HepG2 (cell line): Measurements from ENCODE around the gene LIMD2. TPM values are rescaled to one million over a fixed set of nuclear protein-coding genes. Genes with fewer than 3 reads are reported as not detected.

ENCODE experiments used
- ATAC-seq: fragments of 200-7000 bp; cut with Tn5 transposase; 3 replicates; pipeline ENCODE4 v1.9.1; 2020; ENCODE audit warnings: mild to moderate bottlenecking, moderate library complexity
- BruUV-seq: library from RNA; stranded (reverse); fragments of 400-500 nt; replicated peaks from 2 replicates; lab custom pipeline; 2021; lab: Mats Ljungman, UMichigan
- CTCF ChIA-PET: fragments of 300-600 bp; formaldehyde crosslinking; extraction: SDS; loops from one replicate; lab custom pipeline; 2021; ENCODE audit warnings: low total read pairs, inconsistent platforms, low intra/inter-chr PET ratio; lab: Yijun Ruan, JAX
- POLR2A ChIA-PET: fragments of 350-600 bp; sonication (Branson Sonifier 250); formaldehyde crosslinking; loops from one replicate; lab custom pipeline; 2020; ENCODE audit warnings: antibody characterized with exemption, inconsistent platforms; lab: Yijun Ruan, JAX
- DNase-seq: peaks from one replicate; pipeline ENCODE4 v3.0.0-alpha.2; 2015; ENCODE audit warnings: low spot score
- FAIRE-seq: peaks from 3 replicates; lab custom pipeline; 2011; peaks lifted over from hg19 to GRCh38; lab: Jason Lieb, UNC
- H2AFZ ChIP-seq: one replicate; pipeline ENCODE4 v1.6.1; 2011; ENCODE audit warnings: low read length, inconsistent platforms
- H3K27ac ChIP-seq: fragments of 300-600 bp; 3 replicates; pipeline ENCODE4 v1.8.0; 2011; ENCODE audit warnings: mixed run types, mild to moderate bottlenecking, mixed read lengths, low read length, inconsistent platforms; ENCODE audit not compliant: insufficient read depth; ENCODE audit errors: extremely low read length
- H3K27me3 ChIP-seq, 2 experiments: fragments of 200-600 bp in 1 of 2; 2 replicates in 1 of 2; 3 replicates in 1 of 2; pipeline versions ENCODE4 v1.6.0 to v1.8.0; 2011; ENCODE audit warnings: low read length in 2 of 2, mild to moderate bottlenecking in 2 of 2, moderate library complexity in 2 of 2, inconsistent platforms in 1 of 2; ENCODE audit not compliant: insufficient read depth in 2 of 2, control insufficient read depth in 1 of 2
- H3K36me3 ChIP-seq, 2 experiments: fragments of 200-600 bp in 1 of 2; replicated peaks in 1 of 2; 2 replicates in 1 of 2; 3 replicates in 1 of 2; pipeline versions ENCODE4 v1.5.1 to v1.8.0; 2011; ENCODE audit warnings: low read length in 2 of 2, inconsistent platforms in 1 of 2; ENCODE audit not compliant: insufficient read depth in 2 of 2, control insufficient read depth in 1 of 2
- H3K4me1 ChIP-seq: 2 replicates; pipeline ENCODE4 v1.5.1; 2012; ENCODE audit warnings: low read length, inconsistent platforms; ENCODE audit not compliant: insufficient read depth
- H3K4me2 ChIP-seq: 2 replicates; pipeline ENCODE4 v1.6.0; 2011; ENCODE audit warnings: low read depth, low read length, inconsistent platforms
- H3K4me3 ChIP-seq, 3 experiments: fragments of 200-600 bp in 1 of 3; sonication (generic), shearing (Covaris generic) in 1 of 3; replicated peaks in 1 of 3; 2 replicates each; pipeline ENCODE4 v1.5.1; 2011 to 2016; ENCODE audit warnings: low read length in 3 of 3, inconsistent platforms in 2 of 3, low read depth in 2 of 3, mild to moderate bottlenecking in 2 of 3, control low read depth in 1 of 3, mixed read lengths in 1 of 3; ENCODE audit not compliant: insufficient read depth in 1 of 3
- H3K79me2 ChIP-seq: one replicate; pipeline ENCODE4 v1.6.1; 2011; ENCODE audit warnings: low read length, inconsistent platforms; ENCODE audit not compliant: insufficient read depth
- H3K9ac ChIP-seq: 2 replicates; pipeline ENCODE4 v1.6.0; 2011; ENCODE audit warnings: mild to moderate bottlenecking, low read depth, low read length, inconsistent platforms; ENCODE audit not compliant: insufficient read depth
- H3K9me3 ChIP-seq: 2 replicates; pipeline ENCODE4 v1.5.1; 2012; ENCODE audit warnings: mild to moderate bottlenecking, low read length
- H4K20me1 ChIP-seq: 2 replicates; pipeline ENCODE4 v1.6.0; 2011; ENCODE audit warnings: inconsistent platforms, mild to moderate bottlenecking, low read length, moderate library complexity; ENCODE audit not compliant: insufficient read depth
- ADNP ChIP-seq: sonication (generic); formaldehyde crosslinking; IDR thresholded peaks from 2 replicates; pipeline ENCODE4 v1.4.0; 2020; ENCODE audit warnings: missing genetic modification reagents
- GATAD1 ChIP-seq: IDR thresholded peaks from 2 replicates; pipeline ENCODE4 v1.6.1; 2016; ENCODE audit warnings: missing genetic modification reagents, missing compliant biosample characterization
- HINFP ChIP-seq: sonication (generic); formaldehyde crosslinking; IDR thresholded peaks from 2 replicates; pipeline ENCODE4 v1.4.0; 2020; ENCODE audit warnings: low read depth, mild to moderate bottlenecking, missing genetic modification reagents
- HMG20A ChIP-seq: IDR thresholded peaks from 2 replicates; pipeline ENCODE4 v1.6.1; 2016; ENCODE audit warnings: borderline replicate concordance
- REPIN1 ChIP-seq: sonication (generic); formaldehyde crosslinking; IDR thresholded peaks from 2 replicates; pipeline ENCODE4 v1.8.0; 2022; ENCODE audit warnings: missing genetic modification reagents, low read depth, mild to moderate bottlenecking, borderline replicate concordance
- RXRB ChIP-seq: IDR thresholded peaks from 2 replicates; pipeline ENCODE4 v1.6.1; 2016; ENCODE audit warnings: borderline replicate concordance, missing genetic modification reagents, missing compliant biosample characterization
- SNAI1 ChIP-seq: sonication (generic); formaldehyde crosslinking; IDR thresholded peaks from 2 replicates; pipeline ENCODE4 v1.5.0; 2020; ENCODE audit warnings: mild to moderate bottlenecking, missing genetic modification reagents, borderline replicate concordance
- SP5 ChIP-seq: IDR thresholded peaks from 2 replicates; pipeline ENCODE4 v1.6.1; 2016; ENCODE audit warnings: low read depth, borderline replicate concordance
- XBP1 ChIP-seq: sonication (generic); formaldehyde crosslinking; IDR thresholded peaks from 2 replicates; pipeline ENCODE4 v1.5.0; 2020; ENCODE audit warnings: missing genetic modification reagents
- YEATS4 ChIP-seq: sonication (generic); formaldehyde crosslinking; IDR thresholded peaks from 2 replicates; pipeline ENCODE4 v1.4.0; 2020; ENCODE audit warnings: missing genetic modification reagents, borderline replicate concordance
- ZNF660 ChIP-seq: sonication (generic); formaldehyde crosslinking; IDR thresholded peaks from 2 replicates; pipeline ENCODE4 v1.5.1; 2020; ENCODE audit warnings: mild to moderate bottlenecking, low read depth, missing genetic modification reagents, borderline replicate concordance
- WGBS: methylation state at CpG from one replicate; pipeline ENCODE4 v1.1.6; 2017; ENCODE audit warnings: low lambda C conversion rate; 5-methylcytosine and 5-hydroxymethylcytosine counted together
- in situ Hi-C: cut with HindIII; loops from 2 replicates; pipeline ENCODE4 v1.10.0; 2017; ENCODE audit warnings: low pct_unique_long_range_greater_than_20kb; ENCODE audit not compliant: extremely low pct_ligation_motif_present
- intact Hi-C: fragments of 100-400 bp; cut with micrococcal nuclease; formaldehyde crosslinking; loops from one replicate; pipeline ENCODE4 v1.10.0; 2022; ENCODE audit not compliant: unreplicated experiment
- polyA plus RNA-seq, 8 experiments: library from polyadenylated mRNA; depleted of rRNA in 3 of 8; stranded (reverse) in 7 of 8; unstranded in 1 of 8; fragments of >200 nt; fragmentation: Illumina TruSeq in 4 of 8; extraction: Trizol in 4 of 8; gene quantifications; 2 replicates each; pipeline versions ENCODE4 v1.2.1 to v1.2.3, GENCODE V29; 2011 to 2016; ENCODE audit warnings: low read depth in 4 of 8, missing spikeins in 1 of 8, mixed read lengths in 1 of 8; ENCODE audit not compliant: insufficient read depth in 1 of 8
- total RNA-seq, 5 experiments: library from RNA; depleted of rRNA; stranded (reverse); fragments of >200 nt; fragmentation: Illumina TruSeq; extraction: Trizol; gene quantifications; 2 replicates each; pipeline ENCODE4 v1.2.3, GENCODE V29; 2016; ENCODE audit warnings: low read depth in 1 of 5
- TF ChIP-seq, protein P1 (sequence below): sonication (generic); formaldehyde crosslinking; IDR thresholded peaks from 2 replicates; pipeline ENCODE4 v1.4.0; 2020; ENCODE audit warnings: mild to moderate bottlenecking, missing genetic modification reagents
- TF ChIP-seq, protein P2 (sequence below): sonication (generic); formaldehyde crosslinking; IDR thresholded peaks from 2 replicates; pipeline ENCODE4 v1.4.0; 2020; ENCODE audit warnings: mild to moderate bottlenecking, missing genetic modification reagents

Gene LIMD2
- total and polyA plus RNA-seq, 2 of the 13 experiments (the other 11 are each of a cell fraction or from before 2014, with no cell fraction given) = 9.0 to 20.8 TPM

DNA sequence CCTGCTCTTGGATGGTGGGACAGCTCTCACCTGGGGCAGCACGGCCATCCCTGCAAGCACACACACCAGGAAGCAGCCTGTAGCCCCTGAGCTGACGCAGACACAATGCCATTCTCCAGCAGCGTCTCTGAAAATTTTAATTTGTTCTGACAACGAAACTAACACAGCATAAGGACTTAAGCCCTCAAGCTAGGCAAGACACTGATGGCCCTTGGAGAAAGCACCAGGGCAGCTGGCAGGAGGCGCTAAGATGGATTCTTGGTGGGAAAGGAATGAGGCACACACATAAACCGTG lies 2.7 kb upstream of the LIMD2 start:
- CTCF ChIA-PET = no interaction called here
- no peaks in the 10 kb centered on the region for H4K20me1 ChIP-seq
- 89% methylated on average over 6 of the region's 6 CpGs for WGBS
- H3K36me3 ChIP-seq = peaks cover 1 to 4% of the 10 kb centered on the region in 2 experiments; a peak in 2 of 5 replicates
- no peak overlapping the region for H2AFZ ChIP-seq
- DNase-seq (no peak), FAIRE-seq (no peak), ATAC-seq (no peak)
- H3K4me3 ChIP-seq = no peak overlapping the region
- TF ChIP-seq SP5 (CRISPR knock-in tag) = no peak
- TF ChIP-seq HINFP (CRISPR knock-in tag) = no peak
- no peak for TF ChIP-seq HMG20A (CRISPR knock-in tag)
- no peak for TF ChIP-seq SNAI1 (CRISPR knock-in tag)
- no peak for TF ChIP-seq GATAD1
- TF ChIP-seq, protein P1, sequence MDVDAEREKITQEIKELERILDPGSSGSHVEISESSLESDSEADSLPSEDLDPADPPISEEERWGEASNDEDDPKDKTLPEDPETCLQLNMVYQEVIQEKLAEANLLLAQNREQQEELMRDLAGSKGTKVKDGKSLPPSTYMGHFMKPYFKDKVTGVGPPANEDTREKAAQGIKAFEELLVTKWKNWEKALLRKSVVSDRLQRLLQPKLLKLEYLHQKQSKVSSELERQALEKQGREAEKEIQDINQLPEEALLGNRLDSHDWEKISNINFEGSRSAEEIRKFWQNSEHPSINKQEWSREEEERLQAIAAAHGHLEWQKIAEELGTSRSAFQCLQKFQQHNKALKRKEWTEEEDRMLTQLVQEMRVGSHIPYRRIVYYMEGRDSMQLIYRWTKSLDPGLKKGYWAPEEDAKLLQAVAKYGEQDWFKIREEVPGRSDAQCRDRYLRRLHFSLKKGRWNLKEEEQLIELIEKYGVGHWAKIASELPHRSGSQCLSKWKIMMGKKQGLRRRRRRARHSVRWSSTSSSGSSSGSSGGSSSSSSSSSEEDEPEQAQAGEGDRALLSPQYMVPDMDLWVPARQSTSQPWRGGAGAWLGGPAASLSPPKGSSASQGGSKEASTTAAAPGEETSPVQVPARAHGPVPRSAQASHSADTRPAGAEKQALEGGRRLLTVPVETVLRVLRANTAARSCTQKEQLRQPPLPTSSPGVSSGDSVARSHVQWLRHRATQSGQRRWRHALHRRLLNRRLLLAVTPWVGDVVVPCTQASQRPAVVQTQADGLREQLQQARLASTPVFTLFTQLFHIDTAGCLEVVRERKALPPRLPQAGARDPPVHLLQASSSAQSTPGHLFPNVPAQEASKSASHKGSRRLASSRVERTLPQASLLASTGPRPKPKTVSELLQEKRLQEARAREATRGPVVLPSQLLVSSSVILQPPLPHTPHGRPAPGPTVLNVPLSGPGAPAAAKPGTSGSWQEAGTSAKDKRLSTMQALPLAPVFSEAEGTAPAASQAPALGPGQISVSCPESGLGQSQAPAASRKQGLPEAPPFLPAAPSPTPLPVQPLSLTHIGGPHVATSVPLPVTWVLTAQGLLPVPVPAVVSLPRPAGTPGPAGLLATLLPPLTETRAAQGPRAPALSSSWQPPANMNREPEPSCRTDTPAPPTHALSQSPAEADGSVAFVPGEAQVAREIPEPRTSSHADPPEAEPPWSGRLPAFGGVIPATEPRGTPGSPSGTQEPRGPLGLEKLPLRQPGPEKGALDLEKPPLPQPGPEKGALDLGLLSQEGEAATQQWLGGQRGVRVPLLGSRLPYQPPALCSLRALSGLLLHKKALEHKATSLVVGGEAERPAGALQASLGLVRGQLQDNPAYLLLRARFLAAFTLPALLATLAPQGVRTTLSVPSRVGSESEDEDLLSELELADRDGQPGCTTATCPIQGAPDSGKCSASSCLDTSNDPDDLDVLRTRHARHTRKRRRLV (CRISPR knock-in tag) = no peak
- TF ChIP-seq ADNP = no peak
- no peak for TF ChIP-seq REPIN1 (CRISPR knock-in tag)
- no peak for TF ChIP-seq YEATS4 (CRISPR knock-in tag)
- TF ChIP-seq RXRB = no peak
- no peak for TF ChIP-seq ZNF660
- TF ChIP-seq, protein P2, sequence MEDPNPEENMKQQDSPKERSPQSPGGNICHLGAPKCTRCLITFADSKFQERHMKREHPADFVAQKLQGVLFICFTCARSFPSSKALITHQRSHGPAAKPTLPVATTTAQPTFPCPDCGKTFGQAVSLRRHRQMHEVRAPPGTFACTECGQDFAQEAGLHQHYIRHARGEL = no peak
- no peak for TF ChIP-seq XBP1
- intact Hi-C loops (no loop called here), in situ Hi-C loops (no loop called here)
- H3K9me3 ChIP-seq = no peaks in the 10 kb centered on the region
- no peak overlapping the region for H3K4me2 ChIP-seq
- POLR2A ChIA-PET = no interaction called here
- no peaks in the 10 kb centered on the region for H3K27me3 ChIP-seq
- peaks cover 16% of the 10 kb centered on the region for H3K4me1 ChIP-seq
- no peaks in the 10 kb centered on the region for H3K79me2 ChIP-seq
- H3K9ac ChIP-seq = no peak overlapping the region
- no TSS peak for BruUV-seq
- H3K27ac ChIP-seq = no peak overlapping the region
